ENCODE data around the gene B4GALNT1.
"Not testable (repeated sequence)": the region's sequence is repeated elsewhere in the genome, so short reads cannot be mapped to it uniquely, and the experiment has no call there.

The B4GALNT1 gene

GRCh38 chr12:57620245-57620935 lies 12.6 kb downstream of the B4GALNT1 start:
- no peak for DNase-seq

DNA sequence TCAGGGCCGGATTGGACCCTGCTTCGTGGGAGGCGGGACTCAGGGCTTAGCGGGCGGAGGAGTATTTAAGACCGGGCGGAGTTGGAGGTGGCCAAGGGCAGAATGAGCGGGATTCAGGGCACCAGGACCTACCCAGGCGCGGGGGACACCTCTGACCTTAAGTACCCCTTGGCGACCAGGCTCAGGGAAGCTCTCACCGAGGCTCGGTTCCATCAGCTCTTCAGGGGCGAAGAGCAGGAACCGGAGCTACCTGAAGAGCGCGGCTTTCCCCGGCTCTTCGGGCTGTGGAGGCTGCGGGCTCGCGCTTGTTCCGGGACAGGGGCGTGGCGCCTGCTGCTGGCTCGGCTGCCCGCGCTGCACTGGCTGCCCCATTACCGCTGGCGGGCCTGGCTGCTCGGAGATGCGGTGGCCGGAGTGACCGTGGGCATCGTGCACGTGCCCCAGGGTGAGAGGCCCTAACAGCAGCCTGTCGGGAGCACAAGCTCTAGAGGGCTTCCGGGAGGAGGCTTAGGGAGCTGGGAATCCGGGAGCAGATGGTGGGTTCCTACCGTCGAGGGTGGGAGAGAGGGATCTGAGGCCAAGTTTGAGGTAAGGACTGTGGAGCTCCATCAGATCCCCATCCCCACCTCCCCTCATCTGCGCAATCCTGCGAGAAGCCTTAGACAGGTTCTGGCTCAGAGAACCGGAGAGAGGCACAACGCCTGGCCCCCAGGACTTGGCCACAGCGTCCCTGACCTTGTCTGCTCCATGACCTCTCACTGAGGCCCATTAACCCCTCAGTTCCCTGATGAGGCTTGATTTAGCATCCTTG lies 13.4 kb downstream of the B4GALNT1 start:
- no peak for DNase-seq

- DNase-seq, result no peak
These were observed 14.0 kb downstream of the B4GALNT1 start for GRCh38 chr12:57618966-57619433.

- DNase-seq, result not testable (repeated sequence)
These were observed 14.6 kb downstream of the B4GALNT1 start for GRCh38 chr12:57618431-57618830.

DNA sequence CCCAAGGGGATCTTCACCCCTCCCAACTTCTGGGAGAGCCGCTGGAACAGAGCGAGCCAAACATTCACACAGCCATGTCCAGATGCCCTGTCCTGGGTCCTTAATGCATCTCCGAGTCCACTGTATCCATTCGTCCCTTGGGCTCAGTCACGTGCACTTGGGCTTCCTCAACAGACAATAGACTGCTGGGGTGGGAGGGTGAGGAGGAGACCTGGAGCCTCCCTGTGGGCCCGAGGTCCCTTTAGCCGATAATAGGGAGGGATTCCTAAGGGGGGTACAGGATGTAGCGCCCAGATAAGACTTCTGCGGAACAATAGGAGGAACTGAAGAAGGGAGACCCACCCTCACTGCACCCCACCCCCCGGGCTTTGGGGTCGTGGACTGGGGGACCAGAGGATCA lies 15.1 kb downstream of the B4GALNT1 start:
- DNase-seq, result no peak

- no peak for DNase-seq
These were observed 16.5 kb downstream of the B4GALNT1 start for GRCh38 chr12:57616383-57617101.

- DNase-seq, result no peak
These were observed 17.4 kb downstream of the B4GALNT1 start for GRCh38 chr12:57615637-57616036.

DNA sequence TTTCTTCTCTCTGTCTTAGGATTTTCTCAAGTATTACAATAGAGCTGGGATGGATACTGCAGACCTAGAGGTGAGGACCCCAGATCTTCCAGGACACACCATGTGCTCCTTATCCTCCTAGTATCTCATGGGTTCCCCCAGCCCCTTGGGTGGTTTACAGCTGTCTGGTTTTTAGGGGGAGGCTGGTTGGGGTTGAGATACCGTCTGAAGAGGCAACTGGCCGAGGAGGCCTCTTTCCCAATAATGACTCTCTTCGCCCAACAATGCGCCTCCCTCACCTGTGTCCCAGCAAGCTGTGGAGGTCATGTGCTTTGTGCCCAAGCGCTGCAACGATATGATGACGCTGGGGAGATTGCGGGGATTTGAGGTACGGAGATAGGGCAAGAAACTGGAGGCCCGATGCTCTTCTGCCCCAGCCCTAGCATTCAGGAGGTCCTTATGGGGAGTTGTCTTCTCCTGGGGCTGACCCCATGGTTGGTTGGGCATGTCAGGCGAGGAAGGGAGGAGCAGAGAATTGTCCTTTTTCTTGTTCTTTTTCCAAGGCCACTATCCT lies 18.0 kb downstream of the B4GALNT1 start:
- no peak for DNase-seq

DNA sequence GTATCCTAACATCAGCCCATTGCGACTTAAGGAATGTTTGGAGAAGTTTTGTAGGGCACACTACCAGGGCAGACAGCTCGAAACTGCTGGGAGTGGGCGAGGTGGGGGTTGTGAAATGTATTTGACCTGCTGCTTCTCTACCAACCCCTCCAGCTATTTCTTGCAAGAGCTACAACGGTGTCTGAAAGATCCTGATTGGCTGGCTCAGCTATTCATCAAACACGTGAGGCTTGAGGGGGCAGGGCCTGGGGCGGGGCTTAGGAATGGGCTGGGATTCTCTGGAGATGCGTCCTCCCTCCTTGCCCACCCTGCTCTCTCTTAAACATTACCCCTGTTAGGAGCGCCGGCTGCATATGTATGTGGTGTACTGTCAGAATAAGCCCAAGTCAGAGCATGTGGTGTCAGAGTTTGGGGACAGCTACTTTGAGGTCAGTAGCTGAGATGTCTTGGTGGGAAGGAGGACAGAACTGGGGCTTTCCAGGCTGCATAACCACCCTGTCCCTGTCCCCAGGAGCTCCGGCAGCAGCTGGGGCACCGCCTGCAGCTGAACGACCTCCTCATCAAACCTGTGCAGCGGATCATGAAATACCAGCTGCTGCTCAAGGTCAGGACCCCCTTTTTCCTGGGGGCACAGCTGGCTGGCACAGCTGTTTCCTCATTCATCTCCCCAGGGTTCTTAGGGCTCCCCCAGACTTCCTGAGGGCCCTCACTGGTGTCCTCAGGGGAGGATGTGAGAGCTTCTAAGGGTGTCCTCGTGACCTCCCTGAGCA lies 18.6 kb downstream of the B4GALNT1 start:
- no peak for DNase-seq

DNA sequence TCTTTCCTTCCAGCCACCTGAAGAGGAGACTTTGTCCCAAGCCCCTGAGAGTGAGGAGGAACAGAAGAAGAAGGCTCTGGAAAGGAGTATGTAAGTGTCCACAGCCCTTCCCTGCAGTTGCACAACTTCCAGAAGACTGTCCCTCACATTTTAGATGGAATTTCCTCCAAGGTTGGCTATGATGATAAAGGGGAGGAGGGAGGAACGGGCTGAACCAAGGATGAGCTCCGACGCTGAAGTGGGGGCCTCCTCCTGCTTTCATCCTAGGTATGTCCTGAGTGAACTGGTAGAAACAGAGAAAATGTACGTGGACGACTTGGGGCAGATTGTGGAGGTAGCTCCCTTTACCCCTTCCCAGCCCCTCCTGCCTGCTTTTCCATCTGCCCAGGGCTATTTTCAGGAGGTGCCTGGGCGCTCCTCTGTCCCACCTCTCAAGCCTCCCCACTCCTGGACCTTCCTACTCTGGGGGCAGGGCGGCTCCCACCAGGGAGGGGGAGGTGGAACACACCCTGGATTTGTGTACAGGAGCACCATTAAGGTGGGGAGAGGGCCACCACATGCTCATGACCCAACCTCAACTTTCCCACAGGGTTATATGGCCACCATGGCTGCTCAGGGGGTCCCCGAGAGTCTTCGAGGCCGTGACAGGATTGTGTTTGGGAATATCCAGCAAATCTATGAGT lies 19.4 kb downstream of the B4GALNT1 start:
- DNase-seq, result no peak

DNA sequence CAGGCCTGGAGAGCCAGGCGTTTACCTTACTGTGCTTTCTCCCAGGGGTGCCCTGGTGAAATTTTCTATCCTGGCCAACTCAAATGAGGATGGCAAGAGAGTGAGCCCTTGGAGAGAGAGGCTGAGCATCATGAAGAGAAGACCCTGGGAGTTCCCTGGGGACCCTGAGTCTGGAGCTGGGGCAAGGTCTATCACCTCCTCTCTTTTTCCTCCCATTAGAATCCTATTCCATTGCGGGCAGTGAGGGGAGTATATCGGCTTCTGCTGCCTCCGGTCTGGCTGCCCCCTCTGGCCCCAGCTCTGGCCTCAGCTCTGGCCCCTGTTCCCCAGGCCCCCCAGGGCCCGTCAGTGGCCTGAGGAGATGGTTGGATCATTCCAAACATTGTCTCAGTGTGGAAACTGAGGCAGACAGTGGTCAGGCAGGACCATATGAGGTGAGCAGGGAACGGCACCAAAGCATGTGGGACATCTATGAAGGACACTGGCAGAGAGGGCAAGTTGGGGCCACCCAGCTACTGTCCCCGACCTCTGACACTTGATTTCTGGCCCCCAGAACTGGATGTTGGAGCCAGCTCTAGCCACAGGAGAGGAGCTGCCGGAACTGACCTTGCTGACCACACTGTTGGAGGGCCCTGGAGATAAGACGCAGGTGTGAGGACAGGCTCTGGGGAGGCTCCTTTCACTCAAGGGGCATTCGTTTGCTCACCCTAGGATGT lies 20.1 kb downstream of the B4GALNT1 start:
- DNase-seq, result no peak

GRCh38 chr12:57611827-57612710 lies 20.9 kb downstream of the B4GALNT1 start:
- DNase-seq, result no peak

DNA sequence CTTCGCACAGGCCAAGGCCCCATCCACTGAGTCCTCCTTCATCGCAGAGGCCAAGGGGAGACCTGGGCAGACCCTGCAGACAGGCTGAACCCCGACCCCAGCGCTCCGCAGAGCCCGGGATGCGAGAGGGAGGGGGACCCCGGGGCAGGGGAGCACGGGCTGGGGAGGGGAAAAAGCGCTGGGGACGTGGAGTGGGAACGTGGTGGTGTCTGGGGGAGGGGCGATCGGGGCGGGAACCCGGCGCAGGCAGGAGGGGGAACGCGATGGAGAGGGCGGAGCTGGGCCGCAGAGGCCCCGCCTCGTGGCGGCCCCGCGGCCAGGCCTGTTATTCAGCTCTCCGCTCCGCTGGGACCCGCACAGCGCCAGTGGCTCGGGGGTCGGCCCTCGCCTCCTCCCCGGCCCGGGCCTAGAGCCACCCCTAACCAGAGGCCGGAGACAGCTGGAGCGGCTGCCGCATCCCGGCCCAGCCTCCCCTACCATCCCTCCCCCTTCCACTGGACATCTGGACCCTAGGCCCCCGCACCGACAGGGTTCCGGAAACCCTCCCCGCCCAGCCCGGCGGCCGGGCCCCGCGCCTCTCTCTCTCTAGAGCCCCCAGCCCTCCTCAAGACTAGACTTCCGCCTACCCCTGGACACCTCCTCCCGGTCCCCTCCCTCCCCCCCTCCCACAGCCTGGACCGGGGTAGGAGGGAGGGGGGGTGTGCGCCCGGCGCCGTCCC lies 21.7 kb downstream of the B4GALNT1 start, which contains the start of gene ARHGEF25:
Gene ARHGEF25 (plus strand): TSS at position 328 of the 719 bp plus-strand sequence. CDS start 460 bp downstream, outside the sequence.
- no peak for DNase-seq

DNA sequence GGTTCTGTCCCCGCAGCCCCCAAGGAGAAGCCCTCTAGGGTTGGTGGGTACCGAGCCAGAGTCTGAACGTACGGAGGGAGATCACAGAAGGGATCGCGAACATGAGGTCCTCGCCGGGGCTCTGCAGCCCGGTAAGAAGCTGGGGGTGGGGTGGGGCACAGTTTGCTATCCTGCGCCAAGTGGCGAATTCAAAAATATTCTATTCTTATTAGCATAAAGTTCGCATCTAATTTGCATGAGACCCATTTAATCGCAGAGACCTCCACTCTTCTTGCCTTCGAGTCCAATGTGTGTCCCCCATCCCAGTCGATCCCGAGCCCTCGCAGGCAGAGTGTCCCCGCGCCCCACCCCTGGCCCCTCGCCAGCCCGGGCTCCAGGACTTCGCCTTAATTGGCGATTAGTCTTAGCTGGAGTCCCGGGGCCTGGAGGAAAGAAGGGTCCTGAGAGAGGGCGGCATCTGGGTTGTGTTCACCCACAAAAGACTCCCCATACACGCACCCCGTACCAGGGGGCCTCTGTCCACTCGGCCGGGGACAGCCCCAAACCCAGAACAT lies 22.4 kb downstream of the B4GALNT1 start:
- DNase-seq, result no peak

GRCh38 chr12:57609781-57610553 lies 23.0 kb downstream of the B4GALNT1 start:
- DNase-seq, result no peak

GRCh38 chr12:57609101-57609780 lies 23.8 kb downstream of the B4GALNT1 start:
- no peak for DNase-seq

DNA sequence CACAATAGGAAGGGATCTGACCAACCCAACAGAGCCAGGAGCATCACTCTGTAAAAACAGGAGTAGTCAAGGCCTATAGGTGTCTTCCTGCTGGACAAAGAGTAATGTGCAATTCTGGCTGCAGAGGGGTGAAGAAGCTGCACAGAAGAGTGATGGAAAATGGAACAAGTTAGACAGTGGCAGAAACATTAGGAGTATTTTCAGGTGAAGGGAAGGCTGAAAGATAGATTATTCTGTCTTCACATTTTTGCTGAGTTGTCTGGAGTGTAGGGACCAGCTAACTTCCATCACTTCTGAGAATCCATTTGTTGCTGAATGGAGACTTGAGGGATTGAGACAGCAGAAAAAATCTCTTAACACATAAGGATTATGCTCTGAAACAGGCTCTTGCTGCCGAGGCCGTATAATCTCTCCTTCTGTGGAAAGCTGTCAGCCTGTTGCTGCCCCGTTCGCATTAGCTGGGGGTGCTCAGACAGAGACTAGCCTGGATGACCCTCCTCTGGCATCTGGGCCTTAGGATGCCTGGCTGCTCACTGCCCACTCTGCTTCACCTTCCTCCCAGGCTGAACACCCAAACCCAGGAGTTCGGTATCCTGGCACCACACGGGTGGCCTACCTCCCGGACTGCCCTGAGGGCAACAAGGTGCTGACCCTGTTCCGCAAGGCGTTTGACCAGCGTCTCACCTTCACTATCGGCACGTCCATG lies 24.9 kb downstream of the B4GALNT1 start:
- DNase-seq, result no peak
